ENCODE data around the gene SAMSN1. TPM values are rescaled to one million over a fixed set of nuclear protein-coding genes. Genes with fewer than 3 reads are reported as not detected.

Gene SAMSN1
- total and polyA plus RNA-seq, 2 of the 8 experiments (the other 6 are each of a cell fraction or from before 2014, with no cell fraction given) = 0.50 to 3.0 TPM

- H3K56ac ChIP-seq (replicated peaks; ENCODE audit: insufficient read length, low read depth, low read length) = no peak overlapping the region
- POLR2A ChIA-PET (ENCODE audit: partially characterized antibody) = no interaction called here
- H3K27me3 ChIP-seq (replicated peaks in 1 of 4; ENCODE audit: control insufficient read depth in 3 of 4, extremely low read depth in 1 of 4, insufficient read depth in 3 of 4, low read length in 3 of 4) = no peaks in the 10 kb centered on the region
- no peaks in the 10 kb centered on the region; a peak in 1 of 7 replicates for H3K4me1 ChIP-seq (replicated peaks in 1 of 4; ENCODE audit: control insufficient read depth in 3 of 4, insufficient read depth in 4 of 4, low read length in 3 of 4)
- H4K5ac ChIP-seq (ENCODE audit: insufficient read length, low read depth, low read length) = no peak overlapping the region
- H4K8ac ChIP-seq (ENCODE audit: extremely low read depth, insufficient read depth, low read length) = no peak overlapping the region
- H2BK15ac ChIP-seq (ENCODE audit: low read length) = no peak overlapping the region
- H3K23me2 ChIP-seq (ENCODE audit: low read depth, low read length) = no peaks in the 10 kb centered on the region
- H3K4me2 ChIP-seq (ENCODE audit: insufficient read depth in 1 of 2, low read depth in 2 of 2, low read length in 2 of 2) = no peak overlapping the region
- H3K9ac ChIP-seq (replicated peaks in 1 of 4; ENCODE audit: extremely low read depth in 1 of 4, low read depth in 3 of 4, low read length in 3 of 4) = no peak overlapping the region
- FAIRE-seq (no peak), DNase-seq (ENCODE audit: low read depth in 1 of 2, low spot score in 2 of 2) (no peak)
- no peaks in the 10 kb centered on the region for H4K20me1 ChIP-seq (replicated peaks in 1 of 2; ENCODE audit: control insufficient read depth in 1 of 2, insufficient read depth in 2 of 2, low read length in 2 of 2)
- no peak overlapping the region for H2AK5ac ChIP-seq (ENCODE audit: low read depth, low read length)
- H3K79me2 ChIP-seq (ENCODE audit: control insufficient read depth in 1 of 2, insufficient read depth in 2 of 2, low read length in 2 of 2) = no peaks in the 10 kb centered on the region
- no peak overlapping the region for H3K23ac ChIP-seq (ENCODE audit: insufficient read length)
- H2AFZ ChIP-seq (ENCODE audit: low read length) = no peak overlapping the region
- H3K4me3 ChIP-seq (ENCODE audit: extremely low read depth in 1 of 4, insufficient read depth in 2 of 4, low read depth in 3 of 4, low read length in 4 of 4) = no peak overlapping the region
- CTCF ChIA-PET (ENCODE audit: partially characterized antibody) = no interaction called here
- H3K9me3 ChIP-seq (ENCODE audit: insufficient read depth in 2 of 2, low read depth in 1 of 2, low read length in 1 of 2) = no peaks in the 10 kb centered on the region
- H2BK12ac ChIP-seq (ENCODE audit: low read depth, low read length) = no peak overlapping the region
- H3K4ac ChIP-seq (replicated peaks; ENCODE audit: insufficient read length, low read depth, low read length) = no peak overlapping the region
- no peak overlapping the region for H3K27ac ChIP-seq (ENCODE audit: low read depth, low read length)
- H2BK20ac ChIP-seq (ENCODE audit: low read length) = no peak overlapping the region
- no peak overlapping the region for H2BK120ac ChIP-seq (replicated peaks; ENCODE audit: low read depth, low read length)
- H3K14ac ChIP-seq (ENCODE audit: insufficient read length) = no peak overlapping the region
- TF ChIP-seq RAD21 (IDR thresholded peaks at IDR 0.05 in 1 of 2, conservative IDR thresholded peaks at IDR 0.05 in 1 of 2; ENCODE audit: low read depth in 2 of 2, low read length in 2 of 2) = no peak
- TF ChIP-seq GTF2F1 (IDR thresholded peaks at IDR 0.05; ENCODE audit: borderline replicate concordance, low read depth, low read length) = no peak
- no peak for TF ChIP-seq CREB1 (IDR thresholded peaks at IDR 0.05)
- no peak for TF ChIP-seq RBBP5 (IDR thresholded peaks at IDR 0.05; ENCODE audit: borderline replicate concordance, low read depth, low read length)
- no peak for TF ChIP-seq RNF2 (IDR thresholded peaks at IDR 0.05; ENCODE audit: borderline replicate concordance, low read depth, low read length, missing control alignments, poor library complexity, severe bottlenecking)
- WGBS, 2 experiments (ENCODE audit: extremely low coverage in 1 of 2, insufficient coverage in 1 of 2, insufficient read length in 1 of 2, insufficient replicate concordance in 2 of 2, low coverage in 1 of 2, low lambda C conversion rate in 2 of 2, missing lambda C conversion rate in 1 of 2) = 96% methylated on average over 3 of the region's 3 CpGs; no CpG with 5 or more reads in 1 of the 2 experiments
- no peak overlapping the region for H4K91ac ChIP-seq (replicated peaks; ENCODE audit: insufficient read length, low read length)
- H3K18ac ChIP-seq (ENCODE audit: extremely low read depth, low read length) = no peak overlapping the region
- no peaks in the 10 kb centered on the region for H3K79me1 ChIP-seq (ENCODE audit: low read depth, low read length)
- H3K36me3 ChIP-seq (ENCODE audit: control insufficient read depth in 2 of 4, insufficient read depth in 4 of 4, low read length in 3 of 4) = no peaks in the 10 kb centered on the region
- H2BK5ac ChIP-seq (ENCODE audit: low read depth, low read length) = no peak overlapping the region
Observed at GRCh38 chr21:14457762-14458161, 88.4 kb downstream of the SAMSN1 start.

All from H1 (cell line).